Smooth muscle cell (in vitro differentiated cells): ENCODE measurements around the gene LRRIQ3. TPM values are rescaled to one million over a fixed set of nuclear protein-coding genes. Genes with fewer than 3 reads are reported as not detected.

ENCODE experiments used
- DNase-seq: peaks from one replicate; lab custom pipeline; 2025; ENCODE audit not compliant: unreplicated experiment; lab: John Stamatoyannopoulos, UW
- H2AFZ ChIP-seq: fragments of 200-600 bp; sonication (generic); 2 replicates; pipeline ENCODE4 v1.6.0; 2016; ENCODE audit warnings: antibody characterized with exemption, low read depth, mild to moderate bottlenecking
- H3F3A ChIP-seq: fragments of 200-600 bp; sonication (generic); 2 replicates; pipeline ENCODE4 v1.6.0; 2017; ENCODE audit warnings: antibody characterized with exemption, low read depth
- H3K27ac ChIP-seq: fragments of 200-600 bp; sonication (generic); 2 replicates; pipeline ENCODE4 v1.5.1; 2016; ENCODE audit warnings: low read depth, mild to moderate bottlenecking
- H3K27me3 ChIP-seq: fragments of 200-600 bp; sonication (generic); 2 replicates; pipeline ENCODE4 v1.6.1; 2016; ENCODE audit warnings: low read depth, mild to moderate bottlenecking
- H3K36me3 ChIP-seq: fragments of 200-600 bp; sonication (generic); 2 replicates; pipeline ENCODE4 v1.5.1; 2016; ENCODE audit warnings: low read depth
- H3K4me1 ChIP-seq: fragments of 200-600 bp; sonication (generic); 2 replicates; pipeline ENCODE4 v1.5.1; 2016; ENCODE audit warnings: low read depth
- H3K4me2 ChIP-seq: fragments of 200-600 bp; sonication (generic); 2 replicates; pipeline ENCODE4 v1.6.0; 2016; ENCODE audit warnings: mild to moderate bottlenecking
- H3K4me3 ChIP-seq: fragments of 200-600 bp; sonication (generic); 2 replicates; pipeline ENCODE4 v1.5.1; 2016; ENCODE audit warnings: mild to moderate bottlenecking
- H3K79me2 ChIP-seq: fragments of 200-600 bp; sonication (generic); 2 replicates; pipeline ENCODE4 v1.6.0; 2016; ENCODE audit warnings: low read depth, mild to moderate bottlenecking
- H3K9ac ChIP-seq: fragments of 200-600 bp; sonication (generic); 2 replicates; pipeline ENCODE4 v1.6.0; 2016; ENCODE audit warnings: low read depth
- H3K9me3 ChIP-seq: fragments of 200-600 bp; sonication (generic); replicated peaks from 2 replicates; pipeline ENCODE4 v1.5.1; 2016; ENCODE audit warnings: low read depth
- H4K20me1 ChIP-seq: fragments of 200-600 bp; sonication (generic); 2 replicates; pipeline ENCODE4 v1.6.0; 2016; ENCODE audit warnings: low read depth
- WGBS: methylation state at CpG from one replicate; pipeline ENCODE4 v1.1.7; 2016; ENCODE audit warnings: low lambda C conversion rate; 5-methylcytosine and 5-hydroxymethylcytosine counted together
- polyA plus RNA-seq: library from polyadenylated mRNA; unstranded; fragments of >200 nt; fragmentation: Nextera tagmentation; extraction: Ambion mirVana; gene quantifications from 2 replicates; pipeline ENCODE4 v1.2.1, GENCODE V29; 2016
- total RNA-seq: library from RNA; depleted of rRNA; stranded (reverse); fragments of >200 nt; gene quantifications from 2 replicates; pipeline ENCODE4 v1.2.3, GENCODE V29; 2014
- TF ChIP-seq, protein P1 (sequence below): fragments of 200-600 bp; sonication (generic); IDR thresholded peaks from 2 replicates; pipeline ENCODE4 v1.5.1; 2017; ENCODE audit warnings: borderline replicate concordance, mild to moderate bottlenecking, antibody characterized with exemption; ENCODE audit not compliant: insufficient read depth, poor library complexity, severe bottlenecking

The LRRIQ3 gene
- total and polyA plus RNA-seq, 2 experiments from 2014 or later, result 0.31 TPM; not detected in 1

DNA sequence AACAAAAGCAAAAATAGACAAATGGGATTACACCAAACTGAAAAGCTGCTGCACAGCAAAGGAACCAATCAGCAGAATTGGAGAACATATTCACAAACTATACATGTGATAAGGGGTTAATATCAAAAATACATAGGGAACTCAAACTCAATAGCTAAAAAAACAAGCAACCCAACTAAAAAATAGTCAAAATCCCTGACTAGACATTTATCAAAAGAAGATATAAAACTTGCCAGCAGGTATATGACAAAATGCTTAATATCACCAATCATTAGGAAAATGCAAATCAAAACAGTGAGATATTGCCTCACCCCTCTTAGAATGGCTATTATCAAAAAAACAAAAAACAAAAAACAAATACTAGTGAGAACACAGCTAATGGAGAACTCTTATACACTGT is 140.3 kb downstream of the LRRIQ3 start:
- no peaks in the 10 kb centered on the region for H3K27me3 ChIP-seq
- no peak overlapping the region for H3K27ac ChIP-seq
- no peaks in the 10 kb centered on the region for H3K79me2 ChIP-seq
- H2AFZ ChIP-seq, result no peak overlapping the region
- H3K9ac ChIP-seq, result no peak overlapping the region
- no peak overlapping the region for H3K4me3 ChIP-seq
- no peaks in the 10 kb centered on the region for H3K4me1 ChIP-seq
- no peaks in the 10 kb centered on the region for H3K9me3 ChIP-seq
- DNase-seq, result no peak
- no peak overlapping the region for H3K4me2 ChIP-seq
- no peaks in the 10 kb centered on the region for H3K36me3 ChIP-seq
- H3F3A ChIP-seq, result no peaks in the 10 kb centered on the region
- no peaks in the 10 kb centered on the region for H4K20me1 ChIP-seq
- TF ChIP-seq, protein P1, sequence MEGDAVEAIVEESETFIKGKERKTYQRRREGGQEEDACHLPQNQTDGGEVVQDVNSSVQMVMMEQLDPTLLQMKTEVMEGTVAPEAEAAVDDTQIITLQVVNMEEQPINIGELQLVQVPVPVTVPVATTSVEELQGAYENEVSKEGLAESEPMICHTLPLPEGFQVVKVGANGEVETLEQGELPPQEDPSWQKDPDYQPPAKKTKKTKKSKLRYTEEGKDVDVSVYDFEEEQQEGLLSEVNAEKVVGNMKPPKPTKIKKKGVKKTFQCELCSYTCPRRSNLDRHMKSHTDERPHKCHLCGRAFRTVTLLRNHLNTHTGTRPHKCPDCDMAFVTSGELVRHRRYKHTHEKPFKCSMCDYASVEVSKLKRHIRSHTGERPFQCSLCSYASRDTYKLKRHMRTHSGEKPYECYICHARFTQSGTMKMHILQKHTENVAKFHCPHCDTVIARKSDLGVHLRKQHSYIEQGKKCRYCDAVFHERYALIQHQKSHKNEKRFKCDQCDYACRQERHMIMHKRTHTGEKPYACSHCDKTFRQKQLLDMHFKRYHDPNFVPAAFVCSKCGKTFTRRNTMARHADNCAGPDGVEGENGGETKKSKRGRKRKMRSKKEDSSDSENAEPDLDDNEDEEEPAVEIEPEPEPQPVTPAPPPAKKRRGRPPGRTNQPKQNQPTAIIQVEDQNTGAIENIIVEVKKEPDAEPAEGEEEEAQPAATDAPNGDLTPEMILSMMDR, result no peak

DNA sequence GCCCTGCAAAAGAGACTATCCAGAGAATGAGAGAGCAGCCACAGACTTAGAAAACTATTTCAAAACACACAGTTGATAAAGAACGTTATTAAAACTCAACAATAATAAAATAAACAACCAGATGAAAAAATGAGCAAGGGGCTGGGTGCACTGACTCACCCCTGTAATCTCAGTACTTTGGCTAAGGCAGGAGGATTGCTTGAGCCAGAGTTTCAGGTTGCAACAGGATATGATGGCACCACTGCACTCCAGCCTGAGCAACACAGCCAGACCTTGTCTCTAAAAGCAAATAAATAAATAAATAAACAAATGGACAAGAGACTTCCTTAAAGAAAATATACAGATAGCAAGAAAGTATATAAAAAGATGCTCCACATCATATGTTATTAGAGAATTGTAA is 144.6 kb downstream of the LRRIQ3 start:
- H3K9ac ChIP-seq, result no peak overlapping the region
- H4K20me1 ChIP-seq, result no peaks in the 10 kb centered on the region
- WGBS, result 30% methylated on average over 1 of the region's 1 CpG
- H3K36me3 ChIP-seq, result no peaks in the 10 kb centered on the region
- no peaks in the 10 kb centered on the region for H3K9me3 ChIP-seq
- no peaks in the 10 kb centered on the region for H3K27me3 ChIP-seq
- H3F3A ChIP-seq, result no peaks in the 10 kb centered on the region
- H3K4me1 ChIP-seq, result no peaks in the 10 kb centered on the region
- no peak overlapping the region for H2AFZ ChIP-seq
- no peak overlapping the region for H3K4me2 ChIP-seq
- no peak overlapping the region for H3K4me3 ChIP-seq
- DNase-seq, result no peak
- TF ChIP-seq, protein P1, result no peak
- no peaks in the 10 kb centered on the region for H3K79me2 ChIP-seq
- H3K27ac ChIP-seq, result no peak overlapping the region

DNA sequence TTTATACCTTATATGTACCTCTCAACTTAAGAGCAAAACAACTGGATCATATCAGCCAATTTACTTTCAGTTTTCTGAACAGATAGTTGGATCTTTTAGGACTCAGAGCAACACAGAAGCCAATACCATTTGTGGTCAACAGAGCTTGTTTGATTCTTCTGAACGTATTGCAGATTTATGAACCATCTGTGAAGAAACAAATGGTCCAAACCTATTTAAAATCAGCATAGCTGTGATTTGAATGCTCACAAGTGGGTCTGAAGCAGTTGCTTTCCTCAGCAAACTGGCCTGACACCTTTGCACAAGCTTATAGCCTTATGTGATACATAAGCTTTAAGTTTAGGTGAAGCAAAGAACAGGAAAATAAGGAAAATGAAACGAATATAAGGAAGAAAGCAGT is 147.6 kb downstream of the LRRIQ3 start:
- Histone ChIP-seq H3K4me1 (no peaks in the 10 kb centered on the region), H3F3A (no peaks in the 10 kb centered on the region), H3K27ac (no peak overlapping the region), H3K9me3 (no peaks in the 10 kb centered on the region), H3K36me3 (no peaks in the 10 kb centered on the region), H4K20me1 (no peaks in the 10 kb centered on the region), H3K79me2 (no peaks in the 10 kb centered on the region), H3K27me3 (no peaks in the 10 kb centered on the region), H3K9ac (no peak overlapping the region), H3K4me3 (no peak overlapping the region), H3K4me2 (no peak overlapping the region), H2AFZ (no peak overlapping the region)
- 75% methylated on average over 2 of the region's 2 CpGs for WGBS
- TF ChIP-seq, protein P1, result no peak
- no peak for DNase-seq

DNA sequence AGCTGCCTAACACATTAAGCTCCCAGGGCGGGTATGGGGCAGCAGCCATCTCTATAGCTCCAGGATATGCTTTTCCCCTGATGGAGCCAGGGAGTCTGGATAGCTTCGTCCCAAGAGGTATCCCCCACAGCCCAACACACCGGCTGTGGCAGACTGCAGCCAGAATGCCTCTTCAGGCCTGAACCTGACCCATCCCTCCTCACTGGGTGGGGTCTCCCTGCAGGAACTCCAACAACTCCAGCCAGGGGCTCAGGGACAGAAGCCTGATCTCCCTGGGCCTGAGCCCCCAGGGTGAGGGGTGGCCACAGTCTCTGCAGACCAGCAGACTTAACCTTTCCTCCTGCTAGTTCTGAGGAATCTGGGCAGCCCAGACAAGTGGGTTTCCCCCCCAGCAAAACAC is 159.9 kb downstream of the LRRIQ3 start:
- WGBS, result 96% methylated on average over 2 of the region's 3 CpGs
- H3K4me1 ChIP-seq, result no peaks in the 10 kb centered on the region
- no peak overlapping the region for H3K4me3 ChIP-seq

More for the DNA sequence above, 159.9 kb downstream of the LRRIQ3 start:
- no peak overlapping the region for H3K9ac ChIP-seq
- no peaks in the 10 kb centered on the region for H3K27me3 ChIP-seq
- no peak for DNase-seq
- H3K9me3 ChIP-seq, result no peaks in the 10 kb centered on the region
- no peaks in the 10 kb centered on the region for H3K79me2 ChIP-seq
- H3K4me2 ChIP-seq, result no peak overlapping the region
- H2AFZ ChIP-seq, result no peak overlapping the region
- no peaks in the 10 kb centered on the region for H3F3A ChIP-seq
- no peak overlapping the region for H3K27ac ChIP-seq
- TF ChIP-seq, protein P1, result no peak
- H3K36me3 ChIP-seq, result no peaks in the 10 kb centered on the region
- H4K20me1 ChIP-seq, result no peaks in the 10 kb centered on the region
